ENCODE data around the gene GPR101. TPM values are rescaled to one million over a fixed set of nuclear protein-coding genes. Genes with fewer than 3 reads are reported as not detected.
A peak's percentile ranks its signal among the peaks of the same experiment; 100 is the strongest.

GPR101 gene
- total RNA-seq: not detected

GRCh38 chrX:137033774-137034507, at the start of gene GPR101:
Gene GPR101, minus strand, starts transcription at chrX:137033995. Its CDS starts 2,321 bp downstream, at chrX:137031674.
- no peaks in the 10 kb centered on the region for H3K27me3 ChIP-seq
- intact Hi-C loops (cut with DNase I): no loop called here
- DNase-seq (ENCODE audit: low spot score in 2 of 2): no peak
- H3K4me3 ChIP-seq: peak within 1 kb of the TSS in 1 of 2 donors; percentile 22
- H3K27ac ChIP-seq: no peak within 1 kb of the TSS
- H3K4me1 ChIP-seq: no peaks in the 10 kb centered on the region
- H3K9me3 ChIP-seq: no peaks in the 10 kb centered on the region
- no peak for TF ChIP-seq CTCF (IDR thresholded peaks at IDR 0.05)
- no peaks in the 10 kb centered on the region for H3K36me3 ChIP-seq

- H3K4me1 ChIP-seq: no peaks in the 10 kb centered on the region
- H3K36me3 ChIP-seq: no peaks in the 10 kb centered on the region
- DNase-seq (ENCODE audit: low spot score in 2 of 2): no peak
- intact Hi-C loops (cut with DNase I): no loop called here
- H3K27me3 ChIP-seq: no peaks in the 10 kb centered on the region
- no peak overlapping the region for H3K27ac ChIP-seq
- TF ChIP-seq CTCF (IDR thresholded peaks at IDR 0.05): no peak
- H3K4me3 ChIP-seq: no peak overlapping the region
- no peaks in the 10 kb centered on the region for H3K9me3 ChIP-seq
Observed at GRCh38 chrX:137081239-137081638, 47.4 kb upstream of the GPR101 start.

- intact Hi-C loops (cut with DNase I): no loop called here
- DNase-seq (ENCODE audit: low spot score in 2 of 2): no peak
- H3K36me3 ChIP-seq: no peaks in the 10 kb centered on the region
- no peak for TF ChIP-seq CTCF (IDR thresholded peaks at IDR 0.05)
- H3K9me3 ChIP-seq: no peaks in the 10 kb centered on the region
- no peaks in the 10 kb centered on the region for H3K4me1 ChIP-seq
- H3K27me3 ChIP-seq: no peaks in the 10 kb centered on the region
- H3K27ac ChIP-seq: no peak overlapping the region
- H3K4me3 ChIP-seq: no peak overlapping the region
Observed at GRCh38 chrX:137072396-137072795, 38.6 kb upstream of the GPR101 start.

- DNase-seq (ENCODE audit: low spot score in 2 of 2): no peak
- no peak for TF ChIP-seq CTCF (IDR thresholded peaks at IDR 0.05)
- intact Hi-C loops (cut with DNase I): no loop called here
- Histone ChIP-seq H3K4me1 (no peaks in the 10 kb centered on the region), H3K27me3 (no peaks in the 10 kb centered on the region), H3K36me3 (no peaks in the 10 kb centered on the region), H3K27ac (no peak overlapping the region), H3K9me3 (no peaks in the 10 kb centered on the region), H3K4me3 (no peak overlapping the region)
Observed at GRCh38 chrX:137071596-137071995, 37.8 kb upstream of the GPR101 start.

GRCh38 chrX:137067147-137067546, 33.4 kb upstream of the GPR101 start:
- no peak for DNase-seq (ENCODE audit: low spot score in 2 of 2)
- Histone ChIP-seq H3K4me3 (no peak overlapping the region), H3K36me3 (no peaks in the 10 kb centered on the region), H3K27ac (no peak overlapping the region), H3K27me3 (no peaks in the 10 kb centered on the region), H3K4me1 (no peaks in the 10 kb centered on the region), H3K9me3 (no peaks in the 10 kb centered on the region)
- intact Hi-C loops (cut with DNase I): no loop called here
- TF ChIP-seq CTCF (IDR thresholded peaks at IDR 0.05): no peak
